ENCODE data around the gene LRRC8D.

Gene LRRC8D

DNA sequence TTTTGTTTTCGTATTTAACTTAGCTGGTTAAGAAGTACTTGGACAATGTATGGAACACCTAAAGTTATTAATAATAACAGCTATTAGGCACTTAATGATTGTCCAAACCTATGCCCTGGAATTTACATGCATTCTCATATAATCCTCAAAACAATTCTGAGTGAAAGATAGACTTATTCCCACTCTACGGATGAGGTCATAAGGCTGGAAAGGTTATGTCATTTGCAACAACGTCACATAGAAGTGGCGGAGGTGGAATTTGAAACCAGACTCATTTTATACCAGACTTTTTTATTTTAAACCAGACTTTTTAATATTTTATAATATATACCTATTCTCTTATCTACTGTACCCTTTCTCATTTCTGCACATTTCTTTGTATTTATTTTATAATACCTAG lies 8.4 kb downstream of the LRRC8D start:
- peaks cover 10% of the 10 kb centered on the region; the same call in 1 of the 2 replicates for H3K79me2 ChIP-seq (ENCODE audit: insufficient read depth, low read length)
- peaks cover 11% of the 10 kb centered on the region for H4K20me1 ChIP-seq (ENCODE audit: low read depth, low read length)
- H3K36me3 ChIP-seq (ENCODE audit: low read length), result peaks cover 4% of the 10 kb centered on the region; the same call in 1 of the 2 replicates
- H3F3A ChIP-seq (ENCODE audit: insufficient read depth), result no peaks in the 10 kb centered on the region
- no peaks in the 10 kb centered on the region for H3K9me2 ChIP-seq (replicated peaks; ENCODE audit: insufficient read depth, low read length)
- H3K9me3 ChIP-seq (ENCODE audit: insufficient read depth, low read length), result no peaks in the 10 kb centered on the region
- H3K4me2 ChIP-seq (ENCODE audit: low read depth, low read length, poor library complexity, severe bottlenecking), result no peak overlapping the region
- H3K9ac ChIP-seq (ENCODE audit: low read length), result no peak overlapping the region
- TF ChIP-seq, protein P1, sequence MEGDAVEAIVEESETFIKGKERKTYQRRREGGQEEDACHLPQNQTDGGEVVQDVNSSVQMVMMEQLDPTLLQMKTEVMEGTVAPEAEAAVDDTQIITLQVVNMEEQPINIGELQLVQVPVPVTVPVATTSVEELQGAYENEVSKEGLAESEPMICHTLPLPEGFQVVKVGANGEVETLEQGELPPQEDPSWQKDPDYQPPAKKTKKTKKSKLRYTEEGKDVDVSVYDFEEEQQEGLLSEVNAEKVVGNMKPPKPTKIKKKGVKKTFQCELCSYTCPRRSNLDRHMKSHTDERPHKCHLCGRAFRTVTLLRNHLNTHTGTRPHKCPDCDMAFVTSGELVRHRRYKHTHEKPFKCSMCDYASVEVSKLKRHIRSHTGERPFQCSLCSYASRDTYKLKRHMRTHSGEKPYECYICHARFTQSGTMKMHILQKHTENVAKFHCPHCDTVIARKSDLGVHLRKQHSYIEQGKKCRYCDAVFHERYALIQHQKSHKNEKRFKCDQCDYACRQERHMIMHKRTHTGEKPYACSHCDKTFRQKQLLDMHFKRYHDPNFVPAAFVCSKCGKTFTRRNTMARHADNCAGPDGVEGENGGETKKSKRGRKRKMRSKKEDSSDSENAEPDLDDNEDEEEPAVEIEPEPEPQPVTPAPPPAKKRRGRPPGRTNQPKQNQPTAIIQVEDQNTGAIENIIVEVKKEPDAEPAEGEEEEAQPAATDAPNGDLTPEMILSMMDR (IDR thresholded peaks at IDR 0.05; ENCODE audit: insufficient read depth, low read length, poor library complexity, severe bottlenecking), result no peak
- TF ChIP-seq EZH2phosphoT487 (conservative IDR thresholded peaks at IDR 0.05; ENCODE audit: low read length), result no peak
- no peak overlapping the region for H3K27ac ChIP-seq (ENCODE audit: low read depth, low read length)
- no peak overlapping the region for H3K4me3 ChIP-seq (ENCODE audit: insufficient read depth, low read length, poor library complexity, severe bottlenecking)
- H2AFZ ChIP-seq (ENCODE audit: low read depth, low read length, severe bottlenecking), result no peak overlapping the region
- no peaks in the 10 kb centered on the region for H3K27me3 ChIP-seq (ENCODE audit: low read length)

DNA sequence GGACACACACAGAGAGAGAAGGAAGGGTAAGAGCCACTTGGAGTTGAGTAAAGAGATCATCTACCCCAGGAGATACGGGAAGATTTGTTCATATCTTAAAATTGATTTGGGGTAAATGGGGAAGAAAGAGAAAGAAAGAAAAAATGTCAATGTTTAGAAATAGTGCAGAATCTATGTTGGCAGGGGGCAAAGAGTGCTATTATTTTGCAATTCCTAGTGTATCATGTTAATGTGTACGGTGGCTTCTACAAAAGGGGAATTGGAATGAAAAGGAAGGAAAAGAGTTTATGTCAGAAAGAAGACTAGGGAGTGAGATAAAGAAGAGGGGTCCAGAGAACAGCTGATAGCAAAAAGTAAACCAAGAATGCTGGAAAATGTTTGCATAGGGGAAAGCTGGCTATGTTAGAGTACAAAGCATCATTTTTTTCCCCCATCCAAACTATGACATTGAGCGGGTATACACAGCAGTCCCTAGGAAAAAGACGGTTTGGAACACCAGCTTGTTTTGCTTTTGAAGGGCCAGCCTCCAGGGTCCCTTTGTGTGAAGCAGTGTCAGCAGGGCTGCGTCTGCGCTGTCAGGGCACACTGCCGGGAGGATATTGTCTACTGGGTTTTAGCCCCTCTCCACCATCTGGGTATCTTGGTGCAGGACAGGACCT lies 10.8 kb downstream of the LRRC8D start:
- H3K36me3 ChIP-seq (ENCODE audit: low read length), result peaks cover 2% of the 10 kb centered on the region; the same call in 1 of the 2 replicates
- H3K4me3 ChIP-seq (ENCODE audit: insufficient read depth, low read length, poor library complexity, severe bottlenecking), result no peak overlapping the region
- no peak overlapping the region for H3K4me2 ChIP-seq (ENCODE audit: low read depth, low read length, poor library complexity, severe bottlenecking)
- H3K27ac ChIP-seq (ENCODE audit: low read depth, low read length), result no peak overlapping the region
- H4K20me1 ChIP-seq (ENCODE audit: low read depth, low read length), result peaks cover 21% of the 10 kb centered on the region
- H3K9me2 ChIP-seq (replicated peaks; ENCODE audit: insufficient read depth, low read length), result no peaks in the 10 kb centered on the region
- H3F3A ChIP-seq (ENCODE audit: insufficient read depth), result no peaks in the 10 kb centered on the region
- H3K9me3 ChIP-seq (ENCODE audit: insufficient read depth, low read length), result no peaks in the 10 kb centered on the region
- H3K79me2 ChIP-seq (ENCODE audit: insufficient read depth, low read length), result peaks cover 10% of the 10 kb centered on the region; the same call in 1 of the 2 replicates
- H2AFZ ChIP-seq (ENCODE audit: low read depth, low read length, severe bottlenecking), result no peak overlapping the region
- TF ChIP-seq, protein P1 (IDR thresholded peaks at IDR 0.05; ENCODE audit: insufficient read depth, low read length, poor library complexity, severe bottlenecking), result no peak
- no peak for TF ChIP-seq EZH2phosphoT487 (conservative IDR thresholded peaks at IDR 0.05; ENCODE audit: low read length)
- H3K9ac ChIP-seq (ENCODE audit: low read length), result no peak overlapping the region
- no peaks in the 10 kb centered on the region for H3K27me3 ChIP-seq (ENCODE audit: low read length)

DNA sequence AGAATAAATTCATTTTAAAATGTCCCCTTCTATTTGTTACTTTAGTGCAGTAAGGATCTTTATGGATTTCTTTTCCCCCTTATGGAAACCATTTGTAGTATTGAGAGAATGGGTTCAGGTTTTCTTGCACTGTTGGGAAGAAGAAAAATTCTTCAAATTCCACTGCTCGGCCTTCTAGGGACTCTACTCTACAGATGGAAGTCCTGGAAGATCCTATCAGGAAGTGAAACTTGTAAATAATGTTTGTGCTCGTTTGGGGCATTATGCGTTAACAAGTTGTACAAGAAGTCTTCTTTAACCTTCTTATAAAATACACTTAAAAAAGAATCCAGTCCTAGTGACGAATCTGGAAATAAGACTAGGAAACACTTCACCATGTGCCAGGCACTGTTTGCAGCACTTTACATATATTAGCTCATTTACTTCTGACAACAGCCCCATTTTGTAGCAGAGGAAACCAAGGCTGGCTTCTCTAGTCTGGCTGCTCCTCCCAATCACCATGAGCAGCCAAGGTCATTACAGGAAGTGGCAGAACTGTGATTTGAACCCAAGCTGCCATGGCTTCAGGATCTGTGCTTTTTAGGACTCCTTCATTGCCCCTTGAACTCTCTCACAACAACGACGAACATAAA lies 11.8 kb downstream of the LRRC8D start:
- Histone ChIP-seq H3K36me3 (ENCODE audit: low read length) (no peaks in the 10 kb centered on the region), H3K27ac (ENCODE audit: low read depth, low read length) (no peak overlapping the region), H3K9me3 (ENCODE audit: insufficient read depth, low read length) (no peaks in the 10 kb centered on the region), H3K27me3 (ENCODE audit: low read length) (no peaks in the 10 kb centered on the region), H3K4me2 (ENCODE audit: low read depth, low read length, poor library complexity, severe bottlenecking) (no peak overlapping the region), H3K79me2 (ENCODE audit: insufficient read depth, low read length) (peaks cover 9% of the 10 kb centered on the region; the same call in 1 of the 2 replicates), H2AFZ (ENCODE audit: low read depth, low read length, severe bottlenecking) (no peak overlapping the region), H3F3A (ENCODE audit: insufficient read depth) (no peaks in the 10 kb centered on the region), H3K9me2 (replicated peaks; ENCODE audit: insufficient read depth, low read length) (no peaks in the 10 kb centered on the region), H3K4me3 (ENCODE audit: insufficient read depth, low read length, poor library complexity, severe bottlenecking) (no peak overlapping the region), H3K9ac (ENCODE audit: low read length) (no peak overlapping the region), H4K20me1 (ENCODE audit: low read depth, low read length) (peaks cover 21% of the 10 kb centered on the region)
- no peak for TF ChIP-seq EZH2phosphoT487 (conservative IDR thresholded peaks at IDR 0.05; ENCODE audit: low read length)
- TF ChIP-seq, protein P1 (IDR thresholded peaks at IDR 0.05; ENCODE audit: insufficient read depth, low read length, poor library complexity, severe bottlenecking), result no peak

Measured in SU-DHL-6 (cell line).